Kidney epithelial cell (primary cell): ENCODE data around the gene JOSD1. TPM values are rescaled to one million over a fixed set of nuclear protein-coding genes. Genes with fewer than 3 reads are reported as not detected.
"Not testable (repeated sequence)": the region's sequence is repeated elsewhere in the genome, so short reads cannot be mapped to it uniquely, and the experiment has no call there.

Source experiments
- DNase-seq: peaks from one replicate; pipeline ENCODE4 v3.0.0-alpha.2; 2010; ENCODE audit warnings: low read depth
- H3K27me3 ChIP-seq: 2 replicates; pipeline ENCODE4 v1.6.0; 2011; ENCODE audit warnings: low read length; ENCODE audit not compliant: control insufficient read depth, insufficient read depth
- H3K36me3 ChIP-seq: 2 replicates; pipeline ENCODE4 v1.5.1; 2011; ENCODE audit warnings: low read length; ENCODE audit not compliant: control insufficient read depth, insufficient read depth
- H3K4me3 ChIP-seq: 2 replicates; pipeline ENCODE4 v1.5.1; 2011; ENCODE audit warnings: low read depth, mild to moderate bottlenecking, control low read depth, low read length
- total RNA-seq: library from RNA; depleted of rRNA; stranded (reverse); fragments of >200 nt; gene quantifications from 2 replicates; pipeline ENCODE4 v1.2.3, GENCODE V29; 2015
- TF ChIP-seq, protein P1 (sequence below): IDR thresholded peaks from 2 replicates; pipeline ENCODE4 v1.5.1; 2011; ENCODE audit warnings: mild to moderate bottlenecking, moderate library complexity, low read length, control low read depth, inconsistent platforms; ENCODE audit not compliant: insufficient read depth, poor library complexity, severe bottlenecking

JOSD1 gene
- total RNA-seq, 1 donor from 2014 or later: 97.3 TPM

- peak; percentile 29 for DNase-seq
- H3K27me3 ChIP-seq: no peaks in the 10 kb centered on the region
- no peaks in the 10 kb centered on the region for H3K36me3 ChIP-seq
- TF ChIP-seq, protein P1, sequence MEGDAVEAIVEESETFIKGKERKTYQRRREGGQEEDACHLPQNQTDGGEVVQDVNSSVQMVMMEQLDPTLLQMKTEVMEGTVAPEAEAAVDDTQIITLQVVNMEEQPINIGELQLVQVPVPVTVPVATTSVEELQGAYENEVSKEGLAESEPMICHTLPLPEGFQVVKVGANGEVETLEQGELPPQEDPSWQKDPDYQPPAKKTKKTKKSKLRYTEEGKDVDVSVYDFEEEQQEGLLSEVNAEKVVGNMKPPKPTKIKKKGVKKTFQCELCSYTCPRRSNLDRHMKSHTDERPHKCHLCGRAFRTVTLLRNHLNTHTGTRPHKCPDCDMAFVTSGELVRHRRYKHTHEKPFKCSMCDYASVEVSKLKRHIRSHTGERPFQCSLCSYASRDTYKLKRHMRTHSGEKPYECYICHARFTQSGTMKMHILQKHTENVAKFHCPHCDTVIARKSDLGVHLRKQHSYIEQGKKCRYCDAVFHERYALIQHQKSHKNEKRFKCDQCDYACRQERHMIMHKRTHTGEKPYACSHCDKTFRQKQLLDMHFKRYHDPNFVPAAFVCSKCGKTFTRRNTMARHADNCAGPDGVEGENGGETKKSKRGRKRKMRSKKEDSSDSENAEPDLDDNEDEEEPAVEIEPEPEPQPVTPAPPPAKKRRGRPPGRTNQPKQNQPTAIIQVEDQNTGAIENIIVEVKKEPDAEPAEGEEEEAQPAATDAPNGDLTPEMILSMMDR: no peak
- H3K4me3 ChIP-seq: no peak overlapping the region
These were observed 50.8 kb downstream of the JOSD1 start for GRCh38 chr22:38649841-38650522.

DNA sequence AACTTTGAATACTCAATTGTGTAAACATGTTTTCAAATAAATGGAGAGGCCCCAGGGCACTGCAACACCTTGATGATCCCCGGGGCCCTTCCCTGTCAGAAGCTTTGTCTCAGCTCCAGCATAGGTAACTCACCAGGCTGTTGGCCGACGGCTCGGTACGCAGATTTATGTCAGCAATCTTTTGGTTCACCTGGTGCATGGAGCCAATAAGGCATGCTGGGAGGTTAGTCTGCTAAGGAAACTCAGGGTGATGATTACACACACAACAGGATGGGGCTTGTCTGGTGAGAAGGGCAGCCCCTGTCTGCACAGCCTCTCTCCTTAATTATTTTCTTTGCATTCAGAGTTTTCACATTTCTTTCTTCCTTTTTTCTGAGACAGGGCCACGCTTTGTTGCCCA, 55.3 kb downstream of the JOSD1 start:
- no peak overlapping the region for H3K4me3 ChIP-seq

DNA sequence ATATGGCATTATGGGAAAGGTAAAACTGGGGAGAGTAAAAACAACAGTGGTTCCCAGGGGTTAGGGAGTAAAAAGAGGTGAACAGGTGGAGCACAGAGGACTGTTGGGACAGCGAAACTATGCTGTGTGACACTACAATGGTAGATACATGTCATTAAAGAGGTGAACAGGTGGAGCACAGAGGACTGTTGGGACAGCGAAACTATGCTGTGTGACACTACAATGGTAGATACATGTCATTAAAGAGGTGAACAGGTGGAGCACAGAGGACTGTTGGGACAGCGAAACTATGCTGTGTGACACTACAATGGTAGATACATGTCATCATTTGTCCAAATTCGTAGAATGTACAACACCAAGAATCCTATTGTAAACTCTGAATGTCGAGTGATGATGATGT, 56.5 kb downstream of the JOSD1 start:
- DNase-seq, H3K36me3 ChIP-seq, H3K27me3 ChIP-seq, H3K4me3 ChIP-seq: not testable (repeated sequence)

More for the DNA sequence above, 55.3 kb downstream of the JOSD1 start:
- TF ChIP-seq, protein P1: no peak
- peaks cover 1% of the 10 kb centered on the region for H3K36me3 ChIP-seq
- DNase-seq: no peak
- H3K27me3 ChIP-seq: no peaks in the 10 kb centered on the region

- no peaks in the 10 kb centered on the region for H3K27me3 ChIP-seq
- peaks cover 1% of the 10 kb centered on the region for H3K36me3 ChIP-seq
- no peak for DNase-seq
- H3K4me3 ChIP-seq: no peak overlapping the region
- TF ChIP-seq, protein P1: no peak
These were observed 59.2 kb downstream of the JOSD1 start for GRCh38 chr22:38641476-38642040.

GRCh38 chr22:38638728-38639127, 62.0 kb downstream of the JOSD1 start:
- no peak overlapping the region for H3K4me3 ChIP-seq
- TF ChIP-seq, protein P1: no peak
- no peak for DNase-seq
- peaks cover 1% of the 10 kb centered on the region for H3K36me3 ChIP-seq
- H3K27me3 ChIP-seq: no peaks in the 10 kb centered on the region

DNA sequence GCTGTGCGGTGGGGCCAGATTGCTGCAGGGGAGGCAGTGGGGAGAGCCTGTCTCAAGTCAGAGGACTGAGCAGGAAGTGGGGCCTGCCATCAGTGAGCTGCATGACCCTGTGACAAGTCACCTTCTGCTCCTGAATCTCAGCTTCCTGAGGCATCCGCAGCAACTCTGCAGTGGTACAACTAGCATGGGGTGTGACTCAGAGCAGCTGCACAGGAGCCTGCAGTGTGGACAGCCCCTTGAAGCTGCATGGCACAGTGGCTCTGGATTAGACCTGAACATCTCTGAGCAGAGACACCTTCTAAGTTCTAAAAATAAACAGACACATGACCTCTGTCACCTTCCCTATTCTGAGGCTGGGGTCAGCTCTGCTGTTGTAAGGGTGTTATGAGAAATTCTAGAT, 62.5 kb downstream of the JOSD1 start:
- Histone ChIP-seq H3K27me3 (no peaks in the 10 kb centered on the region), H3K36me3 (peaks cover 1% of the 10 kb centered on the region), H3K4me3 (no peak overlapping the region)
- DNase-seq: no peak
- TF ChIP-seq, protein P1: no peak

Other genes with a start within 250 kb of the JOSD1 start
- gene KCNJ4, start 245.7 kb downstream of the JOSD1 start, total RNA-seq: not detected in 2 replicates
- gene KDELR3, start 232.8 kb downstream of the JOSD1 start, total RNA-seq: 17.0 and 18.5 TPM in 2 replicates
- 333 and 445 TPM in 2 replicates for gene DDX17, start 194.6 kb downstream of the JOSD1 start, total RNA-seq
- gene DMC1, start 130.8 kb downstream of the JOSD1 start, total RNA-seq: 0.75 and 1.5 TPM in 2 replicates
- 2.3 and 5.8 TPM in 2 replicates for gene FAM227A, start 44.6 kb downstream of the JOSD1 start, total RNA-seq
- gene CBY1, start 44.3 kb downstream of the JOSD1 start, total RNA-seq: 23.7 and 25.0 TPM in 2 replicates
- gene TOMM22, start 19.0 kb downstream of the JOSD1 start, total RNA-seq: 56.4 and 76.7 TPM in 2 replicates
- 33.0 and 35.4 TPM in 2 replicates for gene GTPBP1, start 5.0 kb upstream of the JOSD1 start, total RNA-seq
- gene SUN2, start 55.1 kb upstream of the JOSD1 start, total RNA-seq: 84.5 and 105 TPM in 2 replicates
- 30.3 and 46.9 TPM in 2 replicates for gene DNAL4, start 93.2 kb upstream of the JOSD1 start, total RNA-seq
- gene NPTXR, start 143.1 kb upstream of the JOSD1 start, total RNA-seq: 2.4 and 5.4 TPM in 2 replicates
- gene CBX6, start 171.3 kb upstream of the JOSD1 start, total RNA-seq: 54.5 and 60.3 TPM in 2 replicates